Ovary (tissue), 10 donors: ENCODE data around the gene BBS1. TPM values are rescaled to one million over a fixed set of nuclear protein-coding genes. Genes with fewer than 3 reads are reported as not detected.
"Not testable (repeated sequence)": the region's sequence is repeated elsewhere in the genome, so short reads cannot be mapped to it uniquely, and the experiment has no call there.

ENCODE experiments used
- DNase-seq, 5 donors: peaks; one replicate each; pipeline ENCODE4 v3.0.0-alpha.2; 2019 to 2020
- H3K27ac ChIP-seq, 2 donors: fragments of 200-600 bp; one replicate each; pipeline versions ENCODE4 v1.5.1 to v1.8.0; 2019 to 2022
- H3K27me3 ChIP-seq: fragments of 200-600 bp; one replicate; pipeline ENCODE4 v1.8.0; 2022
- H3K36me3 ChIP-seq: fragments of 200-600 bp; sonication (generic); one replicate; pipeline ENCODE4 v1.5.1; 2019
- H3K4me1 ChIP-seq: one replicate; pipeline ENCODE4 v1.8.1; 2013; ENCODE audit warnings: mild to moderate bottlenecking, moderate library complexity; ENCODE audit not compliant: insufficient read depth
- H3K4me3 ChIP-seq: fragments of 200-600 bp; sonication (generic); one replicate; pipeline ENCODE4 v1.5.1; 2017
- H3K9me3 ChIP-seq, 2 donors: fragments of 200-600 bp in 1 of 2; sonication (generic) in 1 of 2; one replicate each; pipeline versions ENCODE4 v1.5.1 to v1.8.1; 2013 to 2019; ENCODE audit warnings: mild to moderate bottlenecking in 1 of 2, moderate library complexity in 1 of 2
- CTCF ChIP-seq, 3 donors: fragments of 450-650 bp in 2 of 3; fragments of 200-600 bp in 1 of 3; IDR thresholded peaks; one replicate each; pipeline versions ENCODE4 v1.5.1 to v1.8.0; 2016 to 2022; ENCODE audit warnings: antibody characterized with exemption in 3 of 3, mild to moderate bottlenecking in 1 of 3
- EP300 ChIP-seq: sonication (generic); formaldehyde crosslinking; IDR thresholded peaks from one replicate; pipeline ENCODE4 v1.6.1; 2017; ENCODE audit warnings: antibody characterized with exemption
- POLR2A ChIP-seq: fragments of 450-650 bp; IDR thresholded peaks from one replicate; pipeline ENCODE4 v1.6.1; 2017; ENCODE audit warnings: antibody characterized with exemption, mild to moderate bottlenecking, moderate library complexity
- WGBS, 3 donors: extraction: QIAGEN DNeasy Blood & Tissue Kit in 1 of 3; methylation state at CpG; one replicate each; pipeline versions ENCODE4 v1.1.5 to v1.1.7; 2013 to 2017; 5-methylcytosine and 5-hydroxymethylcytosine counted together
- intact Hi-C, 4 donors: fragments of 100-400 bp; cut with DNase I; formaldehyde crosslinking; loops; one replicate each; pipeline versions ENCODE4 v1.11.0 to v1.15.1; 2022 to 2023
- long read RNA-seq, 3 donors: library from polyadenylated mRNA in 2 of 3; unstranded in 2 of 3; transcript quantifications; one replicate each; pipeline ENCODE4 v2.0.0 and lab custom pipeline, GENCODE V29; 2021 to 2026
- polyA plus RNA-seq, 2 donors: library from polyadenylated mRNA; stranded (reverse); fragments of 200-250 nt in 1 of 2; fragments of 350-450 nt in 1 of 2; fragmentation: Illumina TruSeq in 1 of 2; extraction: RNeasy Lipid Tissue Mini Kit (QIAGEN cat#74804) in 1 of 2; gene quantifications; one replicate each; pipeline ENCODE4 v1.2.3, GENCODE V29; 2013 to 2014
- total RNA-seq, 7 donors: library from RNA; depleted of rRNA in 2 of 7; stranded (reverse); fragments of >200 nt in 2 of 7; fragmentation: NEBNext Ultra II Directional in 3 of 7; extraction: Animal tissue kit (Norgen Biotek cat#: 25700) in 3 of 7; gene quantifications; one replicate each; pipeline versions ENCODE4 v1.1.0 to v1.2.4, GENCODE V29; 2016 to 2023
- donor health status: DM: no; HTN: no; CAD: no; lungs with moderate emphysema.
- donor health status: DM: no; HTN: no; CAD: no.
- donor health status: Bipolar disorder and iron deficiency.
- donor health status: DM: yes; HTN: yes; CAD: no.
- donor health status: DM: no; HTN: no; CAD: no.
- donor health status: DM: yes; HTN: yes; CAD: no.

BBS1 gene
- total RNA-seq: 10 to 100 TPM; 54.7 to 78.3 (median 69.1) TPM
- 10 to 100 TPM; 33.8 to 41.6 TPM for polyA plus RNA-seq
- long read RNA-seq, donor 1, transcript BBS1-201 (17 exons, 3,423 nt): major isoform, 23 of 98 reads
- long read RNA-seq, donor 1, partial matches to known transcripts: 48 of 98 reads
- long read RNA-seq, donor 1, other reads (novel, unspliced or antisense): 26 of 98 reads
- long read RNA-seq, donor 2, transcript BBS1-201 (17 exons, 3,423 nt): major isoform, 7 of 9 reads
- long read RNA-seq, donor 2, partial matches to known transcripts: 0 of 9 reads
- long read RNA-seq, donor 2, other reads (novel, unspliced or antisense): 0 of 9 reads
- long read RNA-seq, donor 3, transcript BBS1-201 (17 exons, 3,423 nt): major isoform, 68 of 105 reads
- long read RNA-seq, donor 3, partial matches to known transcripts: 13 of 105 reads
- long read RNA-seq, donor 3, other reads (novel, unspliced or antisense): 21 of 105 reads

- 0 to 1% (median 0%) methylated on average over 28 to 31 of the region's 31 CpGs for WGBS, 3 donors
Observed at GRCh38 chr11:66510271-66510989, at the start of gene BBS1. TSS of gene BBS1 (plus strand) at chr11:66510635. CDS start at chr11:66510660, 25 bp downstream.

GRCh38 chr11:66462010-66462409, 48.4 kb upstream of the BBS1 start:
- no peaks in the 10 kb centered on the region for H3K9me3 ChIP-seq
- H3K4me1 ChIP-seq: no peaks in the 10 kb centered on the region
- no peak overlapping the region for H3K27ac ChIP-seq
- TF ChIP-seq EP300: no peak
- TF ChIP-seq CTCF (IDR thresholded peaks at IDR 0.05): no peak
- no peak for TF ChIP-seq POLR2A
- intact Hi-C loops: no loop called here
- no peak for DNase-seq
- H3K36me3 ChIP-seq: no peaks in the 10 kb centered on the region
- H3K27me3 ChIP-seq: no peaks in the 10 kb centered on the region
- H3K4me3 ChIP-seq: no peak overlapping the region

More at GRCh38 chr11:66510271-66510989, at the start of gene BBS1:
- Histone ChIP-seq H3K9me3 (no peaks in the 10 kb centered on the region), H3K27me3 (no peaks in the 10 kb centered on the region), H3K4me3 (peak within 1 kb of the TSS; percentile 94), H3K36me3 (no peaks in the 10 kb centered on the region), H3K27ac (peak within 1 kb of the TSS in 1 of 2 donors; percentile 43), H3K4me1 (peaks cover 2% of the 10 kb centered on the region)
- TF ChIP-seq POLR2A: peak; percentile 42
- TF ChIP-seq CTCF (IDR thresholded peaks at IDR 0.05): no peak
- intact Hi-C loops: no loop called here
- DNase-seq: peak; percentile 81 to 93 (median 89)

GRCh38 chr11:66462911-66463310, 47.5 kb upstream of the BBS1 start:
- H3K27me3 ChIP-seq: no peaks in the 10 kb centered on the region
- H3K9me3 ChIP-seq: no peaks in the 10 kb centered on the region
- no peaks in the 10 kb centered on the region for H3K36me3 ChIP-seq
- TF ChIP-seq CTCF (IDR thresholded peaks at IDR 0.05) (no peak), EP300 (no peak), POLR2A (no peak)
- intact Hi-C loops: no loop called here
- no peak overlapping the region for H3K27ac ChIP-seq
- DNase-seq: no peak
- H3K4me3 ChIP-seq: no peak overlapping the region
- 93 to 95% (median 93%) methylated on average over 3 of the region's 3 CpGs for WGBS, 3 donors
- no peaks in the 10 kb centered on the region for H3K4me1 ChIP-seq

- intact Hi-C loops, DNase-seq: not testable (repeated sequence)
- WGBS, 3 donors: 85 to 90% (median 87%) methylated on average over 5 of the region's 5 CpGs
Observed at GRCh38 chr11:66464116-66464515, 46.3 kb upstream of the BBS1 start.

GRCh38 chr11:66464916-66465315, 45.5 kb upstream of the BBS1 start:
- no peaks in the 10 kb centered on the region for H3K4me1 ChIP-seq
- no peak overlapping the region for H3K4me3 ChIP-seq
- H3K27ac ChIP-seq: no peak overlapping the region
- 75 to 93% (median 85%) methylated on average over 1 of the region's 1 CpG for WGBS, 3 donors
- H3K36me3 ChIP-seq: no peaks in the 10 kb centered on the region
- TF ChIP-seq CTCF (IDR thresholded peaks at IDR 0.05) (no peak), EP300 (no peak), POLR2A (no peak)
- intact Hi-C loops: no loop called here
- H3K9me3 ChIP-seq: no peaks in the 10 kb centered on the region
- no peaks in the 10 kb centered on the region for H3K27me3 ChIP-seq
- DNase-seq: no peak

More at GRCh38 chr11:66464116-66464515, 46.3 kb upstream of the BBS1 start:
- not testable (repeated sequence) for H3K27ac ChIP-seq, H3K4me3 ChIP-seq, H3K4me1 ChIP-seq, H3K27me3 ChIP-seq, H3K36me3 ChIP-seq, H3K9me3 ChIP-seq
